Endothelial cell (in vitro differentiated cells): ENCODE data around the gene JOSD2. TPM values are rescaled to one million over a fixed set of nuclear protein-coding genes. Genes with fewer than 3 reads are reported as not detected.

Source experiments
- DNase-seq: peaks from one replicate; pipeline ENCODE4 v3.0.0; 2021; ENCODE audit warnings: low spot score
- H3K27ac Mint-ChIP-seq: one replicate; pipeline ENCODE4 v1.8.0; 2021; ENCODE audit warnings: mixed read lengths, inconsistent platforms; ENCODE audit not compliant: unreplicated experiment
- H3K27me3 Mint-ChIP-seq: one replicate; pipeline ENCODE4 v1.8.0; 2021; ENCODE audit warnings: mild to moderate bottlenecking, moderate library complexity, mixed read lengths, inconsistent platforms; ENCODE audit not compliant: unreplicated experiment
- H3K36me3 Mint-ChIP-seq: one replicate; pipeline ENCODE4 v1.8.0; 2021; ENCODE audit warnings: mild to moderate bottlenecking, low read depth, mixed read lengths, inconsistent platforms; ENCODE audit not compliant: unreplicated experiment
- H3K4me1 Mint-ChIP-seq: one replicate; pipeline ENCODE4 v1.8.0; 2021; ENCODE audit warnings: mild to moderate bottlenecking, mixed read lengths, inconsistent platforms; ENCODE audit not compliant: unreplicated experiment
- H3K4me3 Mint-ChIP-seq: one replicate; pipeline ENCODE4 v1.8.0; 2021; ENCODE audit warnings: mild to moderate bottlenecking, mixed read lengths, inconsistent platforms; ENCODE audit not compliant: unreplicated experiment
- H3K9me3 Mint-ChIP-seq: one replicate; pipeline ENCODE4 v1.8.0; 2021; ENCODE audit warnings: mixed read lengths, inconsistent platforms; ENCODE audit not compliant: unreplicated experiment
- CTCF ChIP-seq: fragments of 200-600 bp; sonication (generic); IDR thresholded peaks from one replicate; pipeline ENCODE4 v1.5.0; 2021; ENCODE audit warnings: antibody characterized with exemption; ENCODE audit not compliant: unreplicated experiment
- total RNA-seq: library from RNA; stranded (reverse); fragmentation: NEBNext Ultra II Directional; extraction: Animal tissue kit (Norgen Biotek cat#: 25700); gene quantifications from one replicate; pipeline ENCODE4 v1.2.1, GENCODE V29; 2021; ENCODE audit not compliant: unreplicated experiment

JOSD2 gene
- total RNA-seq, 1 donor from 2014 or later: 0.46 TPM

GRCh38 chr19:50459067-50459456 lies 51.9 kb downstream of the JOSD2 start:
- DNase-seq: no peak
- H3K4me1 Mint-ChIP-seq: no peaks in the 10 kb centered on the region
- no peak for TF ChIP-seq CTCF
- H3K9me3 Mint-ChIP-seq: peaks cover 13% of the 10 kb centered on the region
- H3K27ac Mint-ChIP-seq: no peak overlapping the region
- H3K36me3 Mint-ChIP-seq: peaks cover 12% of the 10 kb centered on the region
- H3K27me3 Mint-ChIP-seq: peaks cover 9% of the 10 kb centered on the region
- H3K4me3 Mint-ChIP-seq: no peak overlapping the region

- H3K4me3 Mint-ChIP-seq: no peak overlapping the region
- H3K9me3 Mint-ChIP-seq: peaks cover 13% of the 10 kb centered on the region
- H3K27ac Mint-ChIP-seq: no peak overlapping the region
- peaks cover 9% of the 10 kb centered on the region for H3K27me3 Mint-ChIP-seq
- no peaks in the 10 kb centered on the region for H3K4me1 Mint-ChIP-seq
- peaks cover 12% of the 10 kb centered on the region for H3K36me3 Mint-ChIP-seq
- no peak for DNase-seq
- TF ChIP-seq CTCF: no peak
Measured at GRCh38 chr19:50458396-50459066, 52.5 kb downstream of the JOSD2 start.

GRCh38 chr19:50457300-50457699 lies 53.7 kb downstream of the JOSD2 start:
- Mint-ChIP-seq H3K27ac (no peak overlapping the region), H3K27me3 (peaks cover 9% of the 10 kb centered on the region), H3K9me3 (peaks cover 19% of the 10 kb centered on the region), H3K4me1 (no peaks in the 10 kb centered on the region), H3K4me3 (no peak overlapping the region), H3K36me3 (peaks cover 12% of the 10 kb centered on the region)
- DNase-seq: no peak
- no peak for TF ChIP-seq CTCF

Other genes starting within 250 kb of the JOSD2 start
- not detected for gene KCNC3, start 181.8 kb downstream of the JOSD2 start, total RNA-seq
- not detected for gene NAPSA, start 145.6 kb downstream of the JOSD2 start, total RNA-seq
- 21.6 TPM for gene NR1H2, start 134.7 kb downstream of the JOSD2 start, total RNA-seq
- 54.4 TPM for gene POLD1, start 126.8 kb downstream of the JOSD2 start, total RNA-seq
- gene SPIB, start 92.3 kb downstream of the JOSD2 start, total RNA-seq: not detected
- gene MYBPC2, start 78.3 kb downstream of the JOSD2 start, total RNA-seq: 0.46 TPM
- gene EMC10, start 34.7 kb downstream of the JOSD2 start, total RNA-seq: 0.21 TPM
- not detected for gene GARIN5A, start 34.3 kb downstream of the JOSD2 start, total RNA-seq
- not detected for gene ASPDH, start 2.7 kb upstream of the JOSD2 start, total RNA-seq
- 3.0 TPM for gene LRRC4B, start 57.2 kb upstream of the JOSD2 start, total RNA-seq
- gene SYT3, start 128.7 kb upstream of the JOSD2 start, total RNA-seq: 0.15 TPM
- gene C19orf81, start 138.3 kb upstream of the JOSD2 start, total RNA-seq: not detected
- 6.5 TPM for gene SHANK1, start 208.6 kb upstream of the JOSD2 start, total RNA-seq
- gene CLEC11A, start 212.2 kb upstream of the JOSD2 start, total RNA-seq: 37.3 TPM